A549 (cell line): ENCODE data around the gene CIAO3.

Experiments used
- EP300 ChIP-seq, 2 experiments: fragments of >200 bp; sonication (Bioruptor Twin); formaldehyde crosslinking; IDR thresholded peaks; 2 replicates in 1 of 2; 3 replicates in 1 of 2; pipeline ENCODE4 v1.6.1; 2016 to 2017
- JUN ChIP-seq, 2 experiments: fragments of >200 bp; sonication (Bioruptor Twin); formaldehyde crosslinking; IDR thresholded peaks; 2 replicates in 1 of 2; 3 replicates in 1 of 2; pipeline ENCODE4 v1.6.1; 2016 to 2017
- NR3C1 ChIP-seq: fragments of >200 bp; sonication (Bioruptor Twin); formaldehyde crosslinking; IDR thresholded peaks from 3 replicates; pipeline ENCODE4 v1.6.1; 2017
- POLR2A ChIP-seq: IDR thresholded peaks from 2 replicates; pipeline ENCODE4 v1.6.1; 2012; ENCODE audit warnings: mild to moderate bottlenecking, low read length
- RCOR1 ChIP-seq: fragments of 150-350 bp; IDR thresholded peaks from 2 replicates; pipeline ENCODE4 v1.6.1; 2014; ENCODE audit warnings: antibody characterized with exemption, low read length, low read depth
- ZFP36 ChIP-seq: fragments of 450-650 bp; IDR thresholded peaks from 2 replicates; pipeline ENCODE4 v1.6.1; 2014; ENCODE audit warnings: borderline replicate concordance; ENCODE audit not compliant: partially characterized antibody
- TF ChIP-seq, protein P1 (sequence below): fragments of >200 bp; sonication (Bioruptor Twin); formaldehyde crosslinking; IDR thresholded peaks from 3 replicates; pipeline ENCODE4 v1.5.1; 2016
- TF ChIP-seq, protein P2 (sequence below): IDR thresholded peaks from 2 replicates; pipeline ENCODE4 v1.6.1; 2012

DNA sequence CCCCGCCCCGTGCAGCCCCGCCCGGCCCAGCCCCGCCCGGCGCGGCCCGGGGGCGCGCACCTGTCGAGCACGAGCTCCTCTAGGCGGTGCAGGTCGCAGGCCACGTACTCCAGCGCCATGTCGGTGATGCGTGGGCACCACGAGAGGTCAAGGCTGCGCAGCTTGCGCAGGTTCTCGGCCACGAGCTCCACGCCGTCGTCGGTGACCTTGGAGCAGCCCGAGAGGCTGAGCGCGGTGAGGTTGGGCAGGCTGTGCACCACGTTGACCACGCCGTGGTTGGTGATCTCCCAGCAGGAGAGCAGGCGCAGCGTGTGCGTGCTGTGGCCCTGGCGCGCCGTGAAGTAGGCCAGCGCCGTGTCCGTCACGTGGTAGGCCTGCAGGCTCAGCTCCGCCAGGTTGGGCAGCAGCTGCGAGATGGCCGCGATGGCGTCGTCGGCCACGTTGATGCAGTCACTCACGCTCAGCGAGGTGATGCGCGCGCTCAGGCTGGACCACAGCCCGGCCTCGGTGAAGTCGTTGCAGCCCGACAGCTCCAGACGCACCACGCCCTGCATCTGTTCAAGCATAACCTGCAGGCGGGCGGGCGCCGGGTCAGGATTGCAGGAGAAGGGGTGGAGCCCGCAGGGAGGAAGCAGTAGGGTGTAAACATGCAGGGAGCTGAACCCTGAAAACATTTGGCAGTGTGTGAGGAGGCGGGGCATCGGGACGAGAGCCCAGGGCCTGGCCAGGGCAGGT lies 45.3 kb downstream of the CIAO3 start:
- TF ChIP-seq ZFP36 (no peak), NR3C1 (no peak), POLR2A (peak; percentile 42; the same call in 1 of the 2 replicates), JUN (IDR thresholded peaks at IDR 0.05) (no peak; a peak in 1 of 5 replicates), EP300 (IDR thresholded peaks at IDR 0.05) (no peak), RCOR1 (no peak)
- TF ChIP-seq, protein P1, sequence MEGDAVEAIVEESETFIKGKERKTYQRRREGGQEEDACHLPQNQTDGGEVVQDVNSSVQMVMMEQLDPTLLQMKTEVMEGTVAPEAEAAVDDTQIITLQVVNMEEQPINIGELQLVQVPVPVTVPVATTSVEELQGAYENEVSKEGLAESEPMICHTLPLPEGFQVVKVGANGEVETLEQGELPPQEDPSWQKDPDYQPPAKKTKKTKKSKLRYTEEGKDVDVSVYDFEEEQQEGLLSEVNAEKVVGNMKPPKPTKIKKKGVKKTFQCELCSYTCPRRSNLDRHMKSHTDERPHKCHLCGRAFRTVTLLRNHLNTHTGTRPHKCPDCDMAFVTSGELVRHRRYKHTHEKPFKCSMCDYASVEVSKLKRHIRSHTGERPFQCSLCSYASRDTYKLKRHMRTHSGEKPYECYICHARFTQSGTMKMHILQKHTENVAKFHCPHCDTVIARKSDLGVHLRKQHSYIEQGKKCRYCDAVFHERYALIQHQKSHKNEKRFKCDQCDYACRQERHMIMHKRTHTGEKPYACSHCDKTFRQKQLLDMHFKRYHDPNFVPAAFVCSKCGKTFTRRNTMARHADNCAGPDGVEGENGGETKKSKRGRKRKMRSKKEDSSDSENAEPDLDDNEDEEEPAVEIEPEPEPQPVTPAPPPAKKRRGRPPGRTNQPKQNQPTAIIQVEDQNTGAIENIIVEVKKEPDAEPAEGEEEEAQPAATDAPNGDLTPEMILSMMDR = no peak
- TF ChIP-seq, protein P2, sequence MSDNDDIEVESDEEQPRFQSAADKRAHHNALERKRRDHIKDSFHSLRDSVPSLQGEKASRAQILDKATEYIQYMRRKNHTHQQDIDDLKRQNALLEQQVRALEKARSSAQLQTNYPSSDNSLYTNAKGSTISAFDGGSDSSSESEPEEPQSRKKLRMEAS = peak; percentile 96
